ENCODE measurements around the gene SLC49A3.

- TF ChIP-seq, protein P1, sequence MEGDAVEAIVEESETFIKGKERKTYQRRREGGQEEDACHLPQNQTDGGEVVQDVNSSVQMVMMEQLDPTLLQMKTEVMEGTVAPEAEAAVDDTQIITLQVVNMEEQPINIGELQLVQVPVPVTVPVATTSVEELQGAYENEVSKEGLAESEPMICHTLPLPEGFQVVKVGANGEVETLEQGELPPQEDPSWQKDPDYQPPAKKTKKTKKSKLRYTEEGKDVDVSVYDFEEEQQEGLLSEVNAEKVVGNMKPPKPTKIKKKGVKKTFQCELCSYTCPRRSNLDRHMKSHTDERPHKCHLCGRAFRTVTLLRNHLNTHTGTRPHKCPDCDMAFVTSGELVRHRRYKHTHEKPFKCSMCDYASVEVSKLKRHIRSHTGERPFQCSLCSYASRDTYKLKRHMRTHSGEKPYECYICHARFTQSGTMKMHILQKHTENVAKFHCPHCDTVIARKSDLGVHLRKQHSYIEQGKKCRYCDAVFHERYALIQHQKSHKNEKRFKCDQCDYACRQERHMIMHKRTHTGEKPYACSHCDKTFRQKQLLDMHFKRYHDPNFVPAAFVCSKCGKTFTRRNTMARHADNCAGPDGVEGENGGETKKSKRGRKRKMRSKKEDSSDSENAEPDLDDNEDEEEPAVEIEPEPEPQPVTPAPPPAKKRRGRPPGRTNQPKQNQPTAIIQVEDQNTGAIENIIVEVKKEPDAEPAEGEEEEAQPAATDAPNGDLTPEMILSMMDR (IDR thresholded peaks at IDR 0.05), result no peak
- TF ChIP-seq POLR2A (IDR thresholded peaks at IDR 0.05), result no peak
- TF ChIP-seq POLR2AphosphoS5 (IDR thresholded peaks at IDR 0.05), result no peak
Observed at GRCh38 chr4:647481-647880, 41.5 kb downstream of the SLC49A3 start.

All from breast epithelium (tissue), 3 donors.